ENCODE measurements around the gene PRRC2A. TPM values are rescaled to one million over a fixed set of nuclear protein-coding genes. Genes with fewer than 3 reads are reported as not detected.
A peak's percentile ranks its signal among the peaks of the same experiment; 100 is the strongest.

PRRC2A gene
- total RNA-seq, 2 experiments from 2014 or later, result 240 to 246 TPM

DNA sequence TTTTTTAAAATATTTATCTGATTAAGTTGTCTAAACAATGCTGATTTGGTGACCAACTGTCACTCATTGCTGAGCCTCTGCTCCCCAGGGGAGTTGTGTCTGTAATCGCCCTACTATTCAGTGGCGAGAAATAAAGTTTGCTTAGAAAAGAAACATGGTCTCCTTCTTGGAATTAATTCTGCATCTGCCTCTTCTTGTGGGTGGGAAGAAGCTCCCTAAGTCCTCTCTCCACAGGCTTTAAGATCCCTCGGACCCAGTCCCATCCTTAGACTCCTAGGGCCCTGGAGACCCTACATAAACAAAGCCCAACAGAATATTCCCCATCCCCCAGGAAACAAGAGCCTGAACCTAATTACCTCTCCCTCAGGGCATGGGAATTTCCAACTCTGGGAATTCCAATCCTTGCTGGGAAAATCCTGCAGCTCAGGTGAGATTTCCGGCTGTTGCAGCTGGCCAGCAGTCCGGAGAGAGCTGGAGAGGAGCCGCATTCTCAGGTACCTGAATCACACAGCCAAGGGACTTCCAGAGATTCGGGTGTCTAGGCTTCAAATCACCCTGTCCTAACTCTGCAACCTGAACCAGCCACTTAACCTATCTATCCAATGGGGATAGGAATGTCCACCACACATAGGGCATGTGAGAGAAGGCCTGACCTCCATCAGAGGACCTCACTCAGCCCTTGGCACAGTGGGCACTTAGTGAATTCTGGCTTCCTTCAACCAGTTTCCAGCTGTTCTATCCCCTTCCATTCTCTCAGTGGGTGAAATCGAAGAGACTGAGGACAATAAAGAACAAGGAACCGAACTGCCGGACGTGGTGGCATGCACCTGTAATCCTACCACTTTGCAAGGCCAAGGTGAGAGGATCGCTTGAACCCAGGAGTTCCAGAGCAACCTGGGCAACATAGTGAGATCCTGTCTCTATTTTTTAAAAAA lies 42.1 kb upstream of the PRRC2A start:
- POLR2A ChIA-PET, result interaction anchor here (0.7 kb wide), 1 partner anchor 14 kb away, joined by 9 read pairs; the partner anchor contains the start of gene NCR3
- peaks cover 74% of the 10 kb centered on the region for H3K4me1 Mint-ChIP-seq
- H3K36me3 Mint-ChIP-seq (ENCODE audit: low read depth), result peaks cover 75% of the 10 kb centered on the region

GRCh38 chr6:31579119-31579505 lies 41.4 kb upstream of the PRRC2A start:
- Mint-ChIP-seq H3K4me1 (peaks cover 74% of the 10 kb centered on the region), H3K27me3 (no peaks in the 10 kb centered on the region), H3K4me3 (peak overlapping the region; percentile 94), H3K36me3 (ENCODE audit: low read depth) (peaks cover 76% of the 10 kb centered on the region), H3K9me3 (no peaks in the 10 kb centered on the region), H3K27ac (peak overlapping the region; percentile 82)
- ChIA-PET CTCF (interaction anchor here (1.2 to 18.9 kb wide), 6 partner anchors 10 to 37 kb away, joined by 3 to 576 read pairs (median 46); partner anchors contain the start of genes ATP6V1G2, LST1, LTA and LTB), POLR2A (interaction anchor here (0.7 kb wide), 1 partner anchor 13 kb away, joined by 9 read pairs; the partner anchor contains the start of gene NCR3)
- DNase-seq, result no peak

More for the DNA sequence above, 42.1 kb upstream of the PRRC2A start:
- Mint-ChIP-seq H3K27me3 (no peaks in the 10 kb centered on the region), H3K4me3 (peak overlapping the region; percentile 94), H3K9me3 (no peaks in the 10 kb centered on the region), H3K27ac (peak overlapping the region; percentile 82)
- CTCF ChIA-PET, result interaction anchor here (1.2 to 18.9 kb wide), 9 partner anchors 9 to 38 kb away, joined by 3 to 576 read pairs (median 17); partner anchors contain the start of genes ATP6V1G2, LST1, LTA and LTB
- no peak for DNase-seq

- H3K27ac Mint-ChIP-seq, result peak overlapping the region; percentile 94
- no peaks in the 10 kb centered on the region for H3K9me3 Mint-ChIP-seq
- no peak for DNase-seq
- ChIA-PET CTCF (interaction anchor here (0.6 to 18.9 kb wide), 16 partner anchors 11 to 264 kb away, joined by 3 to 576 read pairs (median 4); partner anchors contain the start of genes ATP6V1G2, C6orf47, GPANK1 and LST1), POLR2A (interaction anchor here (0.9 to 1.6 kb wide), 2 partner anchors 13 to 20 kb away, joined by 5 to 6 read pairs; partner anchors contain the start of gene NCR3)
- H3K36me3 Mint-ChIP-seq (ENCODE audit: low read depth), result peaks cover 74% of the 10 kb centered on the region
- peaks cover 73% of the 10 kb centered on the region for H3K4me1 Mint-ChIP-seq
- H3K27me3 Mint-ChIP-seq, result no peaks in the 10 kb centered on the region
- peak overlapping the region; percentile 94 for H3K4me3 Mint-ChIP-seq
These were observed 40.7 kb upstream of the PRRC2A start for GRCh38 chr6:31579546-31580437.

DNA sequence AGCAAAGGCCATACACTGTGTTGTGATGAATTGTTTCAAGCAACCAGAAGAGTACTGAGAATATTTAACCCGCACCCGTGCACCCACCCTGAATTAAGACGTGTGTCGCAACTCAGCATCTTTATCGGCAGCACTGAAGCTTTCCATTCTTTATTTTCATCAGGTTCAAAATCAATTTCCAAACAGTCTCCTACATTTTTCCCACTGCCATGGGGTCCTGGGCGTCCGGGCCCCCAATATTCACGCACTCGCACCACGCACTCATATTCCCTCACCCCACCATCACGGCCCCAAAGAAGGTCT lies 40.1 kb upstream of the PRRC2A start:
- ChIA-PET CTCF (interaction anchor here (0.6 to 18.9 kb wide), 16 partner anchors 11 to 263 kb away, joined by 3 to 576 read pairs (median 4); partner anchors contain the start of genes ATP6V1G2, C6orf47, DDX39B and GPANK1), POLR2A (interaction anchor here (0.9 to 1.6 kb wide), 2 partner anchors 13 to 21 kb away, joined by 5 to 6 read pairs; partner anchors contain the start of gene NCR3)
- Mint-ChIP-seq H3K36me3 (ENCODE audit: low read depth) (peaks cover 73% of the 10 kb centered on the region), H3K27ac (peak overlapping the region; percentile 94), H3K4me3 (peak overlapping the region; percentile 94), H3K4me1 (peaks cover 73% of the 10 kb centered on the region), H3K27me3 (no peaks in the 10 kb centered on the region), H3K9me3 (no peaks in the 10 kb centered on the region)
- DNase-seq, result no peak

- Mint-ChIP-seq H3K4me1 (peaks cover 73% of the 10 kb centered on the region), H3K4me3 (peak overlapping the region; percentile 94), H3K36me3 (ENCODE audit: low read depth) (peaks cover 71% of the 10 kb centered on the region), H3K27me3 (no peaks in the 10 kb centered on the region), H3K9me3 (no peaks in the 10 kb centered on the region), H3K27ac (peak overlapping the region; percentile 94)
- peak; percentile 88 for DNase-seq
- CTCF ChIA-PET, result interaction anchor here (0.7 to 30.8 kb wide), 14 partner anchors 1 to 84 kb away, joined by 3 to 576 read pairs (median 5); partner anchors contain the start of genes ATP6V1G2, C6orf47, DDX39B and GPANK1
- POLR2A ChIA-PET, result interaction anchor here (1.5 to 1.6 kb wide), 2 partner anchors 16 to 22 kb away, joined by 5 to 6 read pairs; no protein-coding TSS in a partner anchor
These were observed 39.6 kb upstream of the PRRC2A start for GRCh38 chr6:31580807-31581433.

DNA sequence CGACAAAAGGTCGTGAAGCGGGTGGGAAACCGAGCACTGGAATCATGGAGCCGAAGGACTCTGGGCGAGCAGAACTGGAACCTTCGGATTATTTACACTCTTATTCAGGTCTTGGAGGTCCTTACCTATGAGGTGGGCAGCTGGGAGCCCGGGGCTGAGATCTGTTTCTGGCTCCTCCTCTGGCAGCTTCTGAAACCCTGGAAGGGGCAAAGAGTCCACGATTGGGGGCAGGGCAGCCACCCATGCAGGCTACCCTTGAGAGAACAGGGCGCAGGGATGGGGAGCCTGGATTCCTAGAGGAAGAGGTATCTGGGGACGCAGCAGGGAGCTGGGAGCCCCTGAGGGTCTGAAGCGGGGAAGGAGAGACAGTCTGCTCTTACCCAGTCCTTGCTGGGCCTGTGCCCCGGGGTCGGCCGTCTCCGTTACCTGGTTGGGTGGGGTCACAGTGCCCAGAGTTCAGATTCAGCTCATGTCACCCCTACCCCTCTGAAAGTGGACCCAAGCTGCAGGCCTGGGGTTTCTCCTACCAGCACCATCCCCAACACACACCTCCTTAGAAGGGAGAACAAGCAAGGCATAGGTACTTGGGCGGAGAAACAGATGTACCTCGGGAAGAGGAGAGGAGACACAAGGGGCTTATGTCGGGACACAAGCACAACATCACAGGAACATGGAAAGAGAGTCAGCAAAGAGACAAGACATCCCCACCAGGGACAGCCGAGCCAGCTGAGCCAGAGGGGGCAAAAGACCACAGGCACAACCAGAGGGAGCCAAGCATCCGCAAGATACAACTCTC lies 38.9 kb upstream of the PRRC2A start:
- H3K27me3 Mint-ChIP-seq, result no peaks in the 10 kb centered on the region
- POLR2A ChIA-PET, result interaction anchor here (0.6 to 1.5 kb wide), 5 partner anchors 11 to 1390 kb away, joined by 3 to 8 read pairs (median 4); partner anchors contain the start of gene NCR3
- peaks cover 73% of the 10 kb centered on the region for H3K4me1 Mint-ChIP-seq
- CTCF ChIA-PET, result interaction anchor here (0.7 to 30.8 kb wide), 12 partner anchors 0 to 83 kb away, joined by 3 to 576 read pairs (median 18); partner anchors contain the start of genes ATP6V1G2, DDX39B, GPANK1 and LST1
- H3K4me3 Mint-ChIP-seq, result peak overlapping the region; percentile 94
- peak overlapping the region; percentile 94 for H3K27ac Mint-ChIP-seq
- peaks cover 64% of the 10 kb centered on the region for H3K36me3 Mint-ChIP-seq (ENCODE audit: low read depth)
- H3K9me3 Mint-ChIP-seq, result no peaks in the 10 kb centered on the region
- no peak for DNase-seq

GRCh38 chr6:31582230-31582643 lies 38.3 kb upstream of the PRRC2A start, which contains the start of gene LTB:
LTB (minus strand) TSS chr6:31582424; CDS start chr6:31582417, 7 bp downstream.
- Mint-ChIP-seq H3K27ac (peak within 1 kb of the TSS; percentile 94), H3K9me3 (no peaks in the 10 kb centered on the region), H3K4me1 (peaks cover 73% of the 10 kb centered on the region), H3K27me3 (no peaks in the 10 kb centered on the region), H3K4me3 (peak within 1 kb of the TSS; percentile 94), H3K36me3 (ENCODE audit: low read depth) (peaks cover 58% of the 10 kb centered on the region)
- ChIA-PET CTCF (interaction anchor here (0.7 to 30.8 kb wide), 12 partner anchors 0 to 82 kb away, joined by 3 to 576 read pairs (median 18); partner anchors contain the start of genes APOM, ATP6V1G2, DDX39B and GPANK1), POLR2A (interaction anchor here (0.6 to 1.5 kb wide), 5 partner anchors 10 to 1390 kb away, joined by 3 to 8 read pairs (median 4); partner anchors contain the start of gene NCR3)
- DNase-seq, result peak; percentile 78

DNA sequence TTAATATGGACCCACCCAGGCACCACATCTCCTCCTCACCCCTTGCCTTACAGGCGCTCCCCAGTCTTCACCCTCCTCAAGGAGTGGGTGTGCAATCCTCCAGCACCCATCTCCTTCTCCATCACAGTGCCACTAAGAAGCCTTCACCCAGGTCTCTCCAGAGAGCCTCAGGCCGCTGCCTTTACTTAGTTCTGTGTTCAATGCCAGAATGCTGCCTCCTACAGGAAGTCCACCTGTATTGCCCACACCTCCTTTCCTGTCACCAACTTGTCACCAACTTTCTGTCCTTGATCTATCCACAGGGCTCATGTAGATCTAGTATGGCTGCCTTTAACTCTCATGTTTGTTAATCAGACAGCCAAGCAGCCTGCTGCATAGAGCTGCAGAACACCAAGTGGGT lies 35.0 kb upstream of the PRRC2A start:
- Mint-ChIP-seq H3K27me3 (no peaks in the 10 kb centered on the region), H3K9me3 (no peaks in the 10 kb centered on the region), H3K36me3 (ENCODE audit: low read depth) (peaks cover 48% of the 10 kb centered on the region), H3K27ac (peak overlapping the region; percentile 94), H3K4me3 (peak overlapping the region; percentile 54), H3K4me1 (peaks cover 67% of the 10 kb centered on the region)
- ChIA-PET CTCF (interaction anchor here (0.6 to 30.8 kb wide), 10 partner anchors 4 to 91 kb away, joined by 3 to 576 read pairs (median 4); partner anchors contain the start of genes LST1, LTB, NCR3 and TNF), POLR2A (no interaction called here)
- DNase-seq, result peak; percentile 65

DNA sequence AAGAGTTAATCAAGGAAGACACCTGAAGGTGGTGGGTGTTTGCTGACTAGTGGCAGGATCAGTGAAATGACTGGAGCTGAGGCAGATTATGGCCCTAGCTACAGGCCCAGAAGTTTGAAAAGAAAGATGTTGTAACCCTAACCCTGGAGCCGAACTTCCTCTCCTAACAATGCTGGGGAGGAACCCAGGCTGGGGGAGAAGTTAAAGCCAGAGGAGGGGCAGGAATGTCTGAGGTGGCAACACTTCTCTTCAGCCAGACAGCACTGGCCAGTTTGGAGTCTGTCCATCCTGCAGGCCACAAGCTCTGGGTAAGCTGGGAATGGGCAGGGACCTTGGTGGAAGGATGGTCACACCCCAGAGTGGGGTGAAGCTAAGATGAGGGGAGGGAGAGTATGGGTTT lies 34.5 kb upstream of the PRRC2A start, which contains the start of gene LST1:
Gene LST1 (plus strand): TSS at position 270 of the 400 bp plus-strand sequence. CDS start 1,023 bp downstream, outside the sequence.
- DNase-seq, result no peak
- Mint-ChIP-seq H3K4me1 (peaks cover 66% of the 10 kb centered on the region), H3K4me3 (peak within 1 kb of the TSS; percentile 54), H3K27ac (peak within 1 kb of the TSS; percentile 94), H3K36me3 (ENCODE audit: low read depth) (peaks cover 43% of the 10 kb centered on the region), H3K27me3 (no peaks in the 10 kb centered on the region), H3K9me3 (no peaks in the 10 kb centered on the region)
- CTCF ChIA-PET, result interaction anchor here (0.6 to 30.8 kb wide), 11 partner anchors 4 to 91 kb away, joined by 3 to 576 read pairs (median 5); partner anchors contain the start of genes ATP6V1G2, LST1, LTB and NCR3
- POLR2A ChIA-PET, result no interaction called here

- Mint-ChIP-seq H3K27ac (peak overlapping the region; percentile 94), H3K9me3 (no peaks in the 10 kb centered on the region), H3K4me1 (peaks cover 70% of the 10 kb centered on the region), H3K4me3 (peak overlapping the region; percentile 54), H3K27me3 (no peaks in the 10 kb centered on the region), H3K36me3 (ENCODE audit: low read depth) (peaks cover 36% of the 10 kb centered on the region)
- ChIA-PET CTCF (interaction anchor here (0.8 to 30.8 kb wide), 8 partner anchors 5 to 92 kb away, joined by 3 to 576 read pairs (median 14); partner anchors contain the start of genes ATP6V1G2, LST1, LTB and NCR3), POLR2A (interaction anchor here (1.2 kb wide), 1 partner anchor 11 kb away, joined by 5 read pairs; the partner anchor contains the start of gene TNF)
- peak; percentile 37 for DNase-seq
These were observed 33.8 kb upstream of the PRRC2A start for GRCh38 chr6:31586599-31587281.
